Measurements from ENCODE around the gene HOOK1. TPM values are rescaled to one million over a fixed set of nuclear protein-coding genes. Genes with fewer than 3 reads are reported as not detected.

Gene HOOK1
- total and polyA plus RNA-seq, 5 experiments from 2014 or later: 14.3 to 25.2 (median 17.2) TPM

DNA sequence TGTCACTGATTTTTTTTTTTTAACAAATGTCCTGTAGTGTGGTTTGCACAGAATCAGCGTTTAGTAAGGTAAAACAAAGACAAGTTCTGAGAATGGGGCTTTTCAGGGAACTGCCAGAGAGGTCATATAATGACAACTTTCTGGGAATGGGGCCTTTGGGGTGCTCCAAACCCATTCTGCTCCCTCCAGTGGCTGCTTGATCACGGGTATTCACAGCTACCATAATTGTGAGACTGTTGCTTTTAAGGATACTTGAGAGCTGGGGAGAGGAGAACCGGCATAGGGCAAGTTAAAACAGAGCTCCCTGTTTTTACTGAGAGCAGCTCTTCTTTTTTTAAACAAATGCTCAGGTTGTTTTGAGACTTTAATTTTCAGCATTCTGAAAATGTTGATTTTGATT is 63.6 kb downstream of the HOOK1 start:
- Mint-ChIP-seq H3K36me3 (peaks cover 10 to 49% (median 23%) of the 10 kb centered on the region in 3 donors), H3K4me1 (peaks cover 0 to 6% (median 3%) of the 10 kb centered on the region in 4 donors), H3K27me3 (peaks cover 0 to 1% (median 0%) of the 10 kb centered on the region in 5 donors), H3K4me3 (no peak overlapping the region), H3K9me3 (peaks cover 0 to 25% (median 15%) of the 10 kb centered on the region in 9 donors), H3K27ac (no peak overlapping the region)
- POLR2A ChIA-PET: no interaction called here
- ATAC-seq (no peak), DNase-seq (no peak)

DNA sequence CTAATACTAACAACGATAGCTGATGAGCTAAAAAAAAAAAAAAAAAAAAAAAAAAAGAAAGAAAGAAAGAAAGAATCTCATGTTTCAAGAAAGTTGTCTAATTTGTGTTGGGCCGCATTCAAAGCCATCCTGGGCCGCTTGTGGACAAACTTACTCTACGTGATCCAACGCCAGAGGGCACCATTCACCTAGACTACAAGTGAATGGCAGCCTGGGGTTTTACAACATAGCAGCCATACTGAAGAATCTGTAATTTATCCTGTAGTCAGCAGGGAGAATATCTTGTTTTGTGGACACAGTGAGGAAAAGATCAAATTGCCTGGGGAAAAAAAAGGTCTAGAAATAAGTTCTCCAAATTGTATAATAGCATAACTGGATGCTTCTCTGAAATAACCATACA is 64.8 kb downstream of the HOOK1 start:
- Mint-ChIP-seq H3K27ac (no peak overlapping the region), H3K36me3 (peaks cover 10 to 41% (median 15%) of the 10 kb centered on the region in 3 donors), H3K4me3 (no peak overlapping the region), H3K27me3 (peaks cover 0 to 1% (median 0%) of the 10 kb centered on the region in 5 donors), H3K9me3 (peaks cover 0 to 25% (median 15%) of the 10 kb centered on the region in 9 donors), H3K4me1 (peaks cover 0 to 6% (median 3%) of the 10 kb centered on the region in 4 donors)
- DNase-seq (peak; percentile 24 to 79 (median 55)), ATAC-seq (peak; percentile 70)
- POLR2A ChIA-PET: no interaction called here

DNA sequence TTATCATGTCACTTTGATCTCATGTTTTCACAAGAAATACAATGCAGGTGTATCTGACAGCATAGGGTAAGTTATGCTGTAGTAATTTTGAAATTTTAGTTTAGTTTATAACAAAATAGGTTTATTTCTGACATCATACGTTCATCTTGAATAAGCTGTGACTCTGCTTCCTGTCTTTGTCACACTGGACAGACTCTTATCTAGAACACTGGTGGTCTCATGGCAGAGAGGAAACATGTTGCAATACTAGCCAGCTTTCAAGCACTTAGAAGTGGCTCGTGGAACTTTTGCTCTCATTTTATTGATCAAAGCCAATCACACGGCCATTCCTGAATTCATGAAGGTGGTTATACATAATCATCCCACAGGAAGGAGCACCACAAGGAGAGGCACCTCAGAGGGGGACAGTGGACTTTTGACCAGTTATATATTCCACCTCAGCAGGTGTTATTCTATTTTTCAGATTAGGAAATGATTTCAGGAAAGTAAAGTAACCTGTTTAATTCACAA is 65.3 kb downstream of the HOOK1 start:
- Mint-ChIP-seq H3K4me1 (peaks cover 0 to 6% (median 3%) of the 10 kb centered on the region in 4 donors), H3K36me3 (peaks cover 10 to 36% (median 12%) of the 10 kb centered on the region in 3 donors), H3K27me3 (peaks cover 0 to 1% (median 0%) of the 10 kb centered on the region in 5 donors), H3K27ac (no peak overlapping the region), H3K4me3 (no peak overlapping the region), H3K9me3 (peaks cover 0 to 25% (median 15%) of the 10 kb centered on the region in 9 donors)
- DNase-seq: no peak
- no peak for ATAC-seq
- POLR2A ChIA-PET: no interaction called here

DNA sequence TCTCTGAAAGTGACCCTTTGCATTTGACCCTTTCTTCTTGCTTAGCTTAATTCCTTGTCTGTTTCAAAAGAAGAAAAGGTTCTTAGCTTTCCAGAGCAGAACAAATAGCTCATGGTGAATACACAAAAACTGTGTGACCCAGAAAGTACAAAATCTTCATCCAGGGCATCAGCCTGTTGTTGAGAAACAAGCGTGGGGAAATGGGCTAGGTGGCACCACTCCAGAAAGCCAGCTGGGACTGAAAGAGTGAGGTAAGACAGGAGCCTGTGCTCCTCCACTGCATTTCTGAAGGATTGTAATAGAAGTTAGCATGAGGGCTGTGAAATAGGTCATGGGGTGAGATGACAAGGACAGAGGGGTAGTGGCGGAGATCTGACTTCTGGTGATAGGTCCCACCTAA is 66.0 kb downstream of the HOOK1 start:
- DNase-seq (no peak), ATAC-seq (no peak)
- H3K9me3 Mint-ChIP-seq: peaks cover 0 to 25% (median 14%) of the 10 kb centered on the region in 9 donors
- peaks cover 0 to 6% (median 3%) of the 10 kb centered on the region in 4 donors for H3K4me1 Mint-ChIP-seq
- POLR2A ChIA-PET: no interaction called here
- H3K4me3 Mint-ChIP-seq: no peak overlapping the region
- peaks cover 0 to 1% (median 0%) of the 10 kb centered on the region in 5 donors for H3K27me3 Mint-ChIP-seq
- peaks cover 7 to 30% (median 10%) of the 10 kb centered on the region in 3 donors for H3K36me3 Mint-ChIP-seq
- H3K27ac Mint-ChIP-seq: no peak overlapping the region

DNA sequence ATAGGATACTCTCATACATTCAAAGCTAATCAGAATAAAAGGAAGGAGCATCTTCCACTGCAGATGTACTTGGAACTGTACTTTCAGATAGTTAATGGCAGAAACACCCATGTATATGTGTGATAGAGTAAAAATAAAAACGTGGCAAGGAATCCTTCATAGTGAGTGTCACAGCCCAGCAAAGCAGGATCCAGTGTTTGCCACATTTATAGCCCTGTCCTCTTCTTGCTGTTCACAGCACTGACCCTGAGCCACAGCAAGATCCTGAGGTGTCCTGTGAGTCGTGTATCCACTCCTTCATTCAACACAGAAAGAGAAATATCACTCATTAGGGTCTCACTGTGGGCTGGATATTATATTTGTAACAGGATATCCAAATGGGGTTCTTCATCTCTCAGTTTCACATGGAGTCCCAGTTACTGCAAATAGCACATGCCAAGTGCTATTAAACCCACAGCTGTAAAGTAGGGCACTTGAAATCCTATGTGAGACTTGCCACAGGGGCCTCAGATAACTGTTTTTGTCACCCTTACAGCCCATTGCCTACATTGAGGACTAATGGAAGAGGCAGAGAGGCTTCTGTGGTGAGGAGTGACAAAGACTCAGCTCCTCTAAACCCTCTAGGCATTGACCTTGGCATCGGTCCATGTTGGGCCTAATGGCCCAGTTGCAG is 70.5 kb downstream of the HOOK1 start:
- Mint-ChIP-seq H3K9me3 (peaks cover 0 to 26% (median 15%) of the 10 kb centered on the region in 9 donors), H3K27me3 (peaks cover 0 to 1% (median 0%) of the 10 kb centered on the region in 5 donors), H3K4me1 (no peaks in the 10 kb centered on the region), H3K4me3 (no peak overlapping the region), H3K36me3 (peaks cover under 1 to 28% (median 18%) of the 10 kb centered on the region in 3 donors), H3K27ac (no peak overlapping the region)
- no peak for DNase-seq
- ATAC-seq: no peak
- POLR2A ChIA-PET: no interaction called here

DNA sequence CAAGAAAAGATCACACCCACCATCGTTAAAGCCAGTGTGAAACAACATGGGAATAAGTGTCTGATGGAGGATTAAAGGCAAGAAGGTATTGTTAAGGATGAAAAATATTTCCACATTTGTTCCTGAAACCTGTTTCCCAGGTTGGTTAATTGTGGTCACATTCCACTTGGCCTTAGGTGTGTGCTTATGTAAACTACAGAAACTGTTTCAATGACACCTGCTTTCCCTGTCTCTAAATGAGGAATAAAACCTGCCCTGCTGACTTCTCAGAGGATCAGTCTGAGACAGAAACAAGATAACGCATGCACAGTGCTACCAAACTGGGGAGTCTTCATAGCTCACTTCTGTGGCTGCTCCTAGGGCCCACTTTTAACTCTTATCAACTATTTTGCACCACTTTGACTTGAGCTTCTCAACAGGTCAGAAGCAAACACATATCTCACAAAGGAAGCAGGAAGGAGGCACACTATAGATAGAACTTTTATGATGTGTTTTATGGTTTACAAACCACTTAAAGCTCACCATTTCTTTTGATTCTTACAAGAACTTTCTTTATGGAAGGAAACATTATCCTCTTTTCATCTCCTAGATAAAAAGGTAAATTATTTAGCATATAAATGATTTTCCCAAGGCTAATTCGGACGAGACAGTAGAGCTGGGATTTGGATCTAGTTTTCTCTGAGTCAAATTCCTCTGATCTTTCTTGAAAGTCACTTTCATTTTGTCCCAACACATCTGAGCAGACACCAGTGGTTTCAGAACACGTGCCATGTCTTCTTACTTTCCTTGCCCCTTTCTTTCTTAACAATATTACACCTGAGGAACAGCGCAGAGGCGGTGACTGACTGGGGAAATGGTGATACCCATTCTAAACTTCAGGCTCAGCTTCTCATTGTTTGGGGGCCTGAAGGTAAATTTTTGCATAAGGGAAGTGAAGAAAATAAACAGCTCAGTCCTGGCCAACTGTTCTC is 78.4 kb downstream of the HOOK1 start:
- peak overlapping the region; percentile 69 to 91 (median 86) for H3K27ac Mint-ChIP-seq
- peak overlapping the region; percentile 40 to 83 (median 70) for H3K4me3 Mint-ChIP-seq
- peaks cover 0 to 21% (median 14%) of the 10 kb centered on the region in 3 donors for H3K36me3 Mint-ChIP-seq
- peaks cover 0 to 1% (median 0%) of the 10 kb centered on the region in 5 donors for H3K27me3 Mint-ChIP-seq
- DNase-seq: peak in 3 of 10 donors; percentile 22 to 48 (median 47)
- peak; percentile 80 to 84 for ATAC-seq
- POLR2A ChIA-PET: interaction anchor here (1.6 kb wide), 1 partner anchor 33 kb away, joined by 7 read pairs; the partner anchor contains the start of gene CYP2J2
- peaks cover 0 to 27% (median 14%) of the 10 kb centered on the region in 9 donors for H3K9me3 Mint-ChIP-seq
- peaks cover 10 to 33% (median 24%) of the 10 kb centered on the region in 4 donors for H3K4me1 Mint-ChIP-seq

DNA sequence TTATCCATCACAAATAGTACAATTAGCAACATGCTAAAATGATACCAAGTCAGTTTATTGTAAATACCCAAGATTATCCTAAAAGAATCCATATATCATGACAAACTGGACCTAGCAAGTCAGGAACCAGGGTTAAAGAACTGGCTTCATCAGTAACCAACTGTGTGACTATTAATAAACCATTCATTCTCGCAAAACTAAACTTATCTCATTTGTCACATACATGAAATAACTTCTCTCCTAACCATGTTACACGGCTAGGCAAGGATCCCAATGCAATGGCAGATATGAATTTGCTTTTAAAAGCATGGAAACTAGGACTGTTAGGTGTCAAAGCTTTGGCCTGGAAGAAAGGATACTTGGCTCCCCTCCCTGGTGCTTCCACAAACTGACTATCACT is 82.4 kb downstream of the HOOK1 start:
- Mint-ChIP-seq H3K36me3 (peaks cover 0 to 13% (median 11%) of the 10 kb centered on the region in 3 donors), H3K4me1 (peaks cover 10 to 27% (median 19%) of the 10 kb centered on the region in 4 donors), H3K27ac (no peak overlapping the region), H3K9me3 (no peaks in the 10 kb centered on the region), H3K27me3 (no peaks in the 10 kb centered on the region), H3K4me3 (no peak overlapping the region)
- POLR2A ChIA-PET: no interaction called here
- ATAC-seq (no peak), DNase-seq (no peak)

DNA sequence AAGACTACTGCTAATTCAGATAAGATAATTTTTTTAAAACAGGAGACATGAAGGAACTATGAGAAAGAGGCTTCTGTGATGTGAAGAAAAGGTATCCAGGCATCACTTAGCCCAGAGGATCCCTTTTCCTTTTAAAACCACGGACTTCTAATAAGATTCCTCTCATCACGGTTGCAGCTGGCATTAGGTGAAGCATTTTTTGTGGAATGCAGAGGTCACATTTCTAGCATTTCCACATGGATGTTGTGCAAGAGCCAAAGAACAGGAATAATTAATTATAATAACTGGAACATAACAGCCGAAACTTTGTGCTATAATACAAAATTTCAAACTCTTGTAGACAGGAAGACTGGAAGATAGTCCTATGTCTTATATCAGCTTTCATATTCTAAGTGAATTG is 84.2 kb downstream of the HOOK1 start:
- DNase-seq (no peak), ATAC-seq (no peak)
- H3K4me3 Mint-ChIP-seq: no peak overlapping the region
- no peaks in the 10 kb centered on the region for H3K27me3 Mint-ChIP-seq
- POLR2A ChIA-PET: no interaction called here
- peaks cover 3 to 13% (median 9%) of the 10 kb centered on the region in 4 donors for H3K4me1 Mint-ChIP-seq
- no peaks in the 10 kb centered on the region for H3K9me3 Mint-ChIP-seq
- H3K27ac Mint-ChIP-seq: no peak overlapping the region
- H3K36me3 Mint-ChIP-seq: peaks cover 0 to 15% (median 12%) of the 10 kb centered on the region in 3 donors

DNA sequence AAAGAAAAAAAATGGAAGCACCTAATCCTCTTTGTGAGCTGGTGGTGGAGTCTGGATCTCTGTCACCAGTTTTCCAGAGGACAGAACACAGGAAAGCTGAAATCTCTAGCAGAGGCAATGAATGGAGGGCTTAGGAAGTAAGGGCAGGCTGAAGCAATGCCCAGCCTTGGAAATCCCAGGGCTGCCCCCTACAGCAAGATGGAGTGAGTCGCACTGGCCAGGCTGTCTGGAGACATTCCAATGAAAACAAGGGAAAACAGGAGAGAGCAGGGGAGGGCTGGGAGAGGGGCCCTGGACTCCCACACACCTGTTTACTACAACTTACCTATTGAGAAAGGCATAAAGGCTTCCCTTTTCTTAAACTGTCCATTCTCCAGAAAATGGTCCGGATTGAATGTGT is 85.9 kb downstream of the HOOK1 start:
- no peaks in the 10 kb centered on the region for H3K27me3 Mint-ChIP-seq
- H3K4me1 Mint-ChIP-seq: peaks cover 0 to 7% (median 3%) of the 10 kb centered on the region in 4 donors
- POLR2A ChIA-PET: no interaction called here
- no peaks in the 10 kb centered on the region for H3K9me3 Mint-ChIP-seq
- peak overlapping the region in 2 of 10 donors; percentile 49 for H3K27ac Mint-ChIP-seq
- H3K4me3 Mint-ChIP-seq: no peak overlapping the region
- ATAC-seq: no peak
- peaks cover 0 to 16% (median 15%) of the 10 kb centered on the region in 3 donors for H3K36me3 Mint-ChIP-seq
- DNase-seq: no peak

DNA sequence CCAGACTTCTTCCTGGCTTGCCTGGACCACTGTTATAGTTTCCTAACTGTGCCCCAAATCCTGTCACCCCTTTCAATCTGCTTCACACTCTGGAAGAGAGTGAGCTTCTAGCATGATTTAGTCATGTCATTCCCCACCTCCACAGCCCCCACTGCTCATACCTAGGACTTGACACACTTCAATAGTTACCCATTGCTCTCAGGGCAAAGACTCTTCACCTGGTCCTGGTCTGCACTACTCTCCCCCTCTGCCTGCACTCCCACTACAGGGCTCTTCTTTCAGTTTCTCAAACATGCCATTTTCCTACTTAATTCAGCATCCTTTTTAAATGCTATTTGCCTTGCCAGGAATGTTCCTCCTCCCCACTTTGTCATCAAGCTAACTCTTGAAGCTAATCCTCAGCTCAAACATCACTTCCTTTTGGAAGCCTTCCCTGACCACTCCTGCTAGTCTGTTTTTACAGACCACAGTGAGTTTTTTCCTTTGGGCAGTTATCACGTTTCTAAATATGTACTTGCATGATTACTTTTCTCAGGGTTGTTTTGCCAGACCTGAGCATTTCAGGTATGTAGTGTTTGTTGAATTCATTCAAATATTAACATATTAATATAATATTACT is 87.1 kb downstream of the HOOK1 start:
- H3K4me3 Mint-ChIP-seq: no peak overlapping the region
- H3K9me3 Mint-ChIP-seq: no peaks in the 10 kb centered on the region
- H3K36me3 Mint-ChIP-seq: peaks cover 4 to 24% (median 18%) of the 10 kb centered on the region in 3 donors
- peaks cover 0 to 7% (median 3%) of the 10 kb centered on the region in 4 donors for H3K4me1 Mint-ChIP-seq
- ATAC-seq (no peak), DNase-seq (no peak)
- H3K27ac Mint-ChIP-seq: peak overlapping the region in 1 of 10 donors; percentile 28
- H3K27me3 Mint-ChIP-seq: no peaks in the 10 kb centered on the region
- POLR2A ChIA-PET: no interaction called here

DNA sequence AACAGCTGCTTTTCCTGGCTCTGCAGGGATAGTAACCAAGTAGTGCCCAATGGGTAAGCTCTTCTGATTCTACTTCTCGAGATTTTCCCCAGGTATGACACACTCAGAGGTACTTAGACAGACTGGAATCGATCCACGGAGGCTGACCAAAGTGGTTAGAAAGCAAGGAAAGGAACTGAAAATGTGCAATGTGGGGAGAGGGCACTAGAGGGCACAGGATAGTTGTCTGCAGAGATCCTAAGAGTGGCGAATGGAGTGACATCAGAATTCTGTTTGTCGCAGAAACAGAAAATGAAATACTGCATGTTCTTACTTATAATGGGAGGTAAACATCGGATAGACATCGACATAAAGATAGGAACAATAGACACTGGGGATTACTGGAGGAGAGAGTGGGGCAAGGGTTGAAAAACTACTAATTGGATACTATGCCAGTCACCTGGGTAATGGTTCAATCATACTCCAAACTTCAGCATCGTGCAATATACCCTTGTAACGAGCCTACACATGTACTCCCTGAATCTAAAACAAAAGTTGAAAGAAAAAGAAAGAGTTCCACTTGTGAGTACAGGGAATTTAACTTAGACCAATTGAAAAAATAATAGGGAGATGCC is 88.5 kb downstream of the HOOK1 start:
- ATAC-seq: peak in 1 of 2 donors; percentile 46
- H3K27ac Mint-ChIP-seq: peak overlapping the region in 2 of 10 donors; percentile 15 to 66

DNA sequence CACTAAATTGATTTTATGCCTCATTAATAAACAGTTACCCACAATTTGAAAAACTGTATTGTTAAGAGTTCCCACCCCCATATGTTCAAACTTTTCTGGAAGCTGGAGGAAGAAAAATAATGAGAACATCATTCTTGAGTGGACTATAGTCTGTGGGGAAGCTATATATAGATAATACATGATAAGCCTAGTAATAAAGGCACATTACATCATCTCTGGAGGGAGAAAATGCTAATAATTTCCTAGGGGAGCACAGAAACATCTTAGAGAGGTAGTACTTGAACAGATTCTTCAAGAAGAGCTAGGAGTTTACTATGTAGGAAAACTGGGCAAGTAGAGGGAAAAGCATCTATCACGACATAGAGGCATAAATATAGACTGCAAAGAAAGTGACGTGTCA is 92.2 kb downstream of the HOOK1 start:
- no peak for DNase-seq
- Mint-ChIP-seq H3K4me3 (no peak overlapping the region), H3K27me3 (no peaks in the 10 kb centered on the region), H3K27ac (no peak overlapping the region), H3K36me3 (peaks cover 32 to 56% (median 36%) of the 10 kb centered on the region in 3 donors), H3K4me1 (peaks cover 0 to 7% (median 3%) of the 10 kb centered on the region in 4 donors), H3K9me3 (no peaks in the 10 kb centered on the region)
- POLR2A ChIA-PET: no interaction called here
- ATAC-seq: no peak

More for the DNA sequence above, 88.5 kb downstream of the HOOK1 start:
- peaks cover 16 to 38% (median 21%) of the 10 kb centered on the region in 3 donors for H3K36me3 Mint-ChIP-seq
- no peaks in the 10 kb centered on the region for H3K9me3 Mint-ChIP-seq
- no peak overlapping the region for H3K4me3 Mint-ChIP-seq
- DNase-seq: peak in 1 of 10 donors; percentile 7
- H3K27me3 Mint-ChIP-seq: no peaks in the 10 kb centered on the region
- H3K4me1 Mint-ChIP-seq: peaks cover 0 to 7% (median 3%) of the 10 kb centered on the region in 4 donors
- POLR2A ChIA-PET: no interaction called here

All from naive thymus-derived CD8-positive, alpha-beta T cell (primary cell).